Fibroblast of pulmonary artery (primary cell): ENCODE data around the gene RBFOX2.
"Not testable (repeated sequence)": the region's sequence is repeated elsewhere in the genome, so short reads cannot be mapped to it uniquely, and the experiment has no call there.

Experiments
- DNase-seq: peaks from one replicate; pipeline ENCODE4 v3.0.0-alpha.2; 2010; ENCODE audit warnings: low read depth
- H3K4me3 ChIP-seq: replicated peaks from 2 replicates; pipeline ENCODE4 v1.5.1; 2011; ENCODE audit warnings: low read depth, mild to moderate bottlenecking, control low read depth, low read length, moderate library complexity
- CTCF ChIP-seq: IDR thresholded peaks from 2 replicates; pipeline ENCODE4 v1.5.1; 2011; ENCODE audit warnings: mild to moderate bottlenecking, control low read depth, low read length, inconsistent platforms; ENCODE audit errors: missing control alignments

Gene RBFOX2

GRCh38 chr22:36027935-36028645, 534 bp downstream of the RBFOX2 start:
- peak overlapping the region; percentile 93 for H3K4me3 ChIP-seq
- no peak for DNase-seq
- TF ChIP-seq CTCF = no peak

GRCh38 chr22:36027579-36027934, 1.1 kb downstream of the RBFOX2 start:
- no peak for TF ChIP-seq CTCF
- no peak for DNase-seq
- H3K4me3 ChIP-seq = peak overlapping the region; percentile 93

- TF ChIP-seq CTCF = no peak
These were observed 1.9 kb downstream of the RBFOX2 start for GRCh38 chr22:36026741-36027140.

GRCh38 chr22:36022697-36023096, 5.9 kb downstream of the RBFOX2 start:
- DNase-seq = no peak
- no peak overlapping the region for H3K4me3 ChIP-seq
- no peak for TF ChIP-seq CTCF

More at GRCh38 chr22:36026741-36027140, 1.9 kb downstream of the RBFOX2 start:
- DNase-seq = peak; percentile 57
- H3K4me3 ChIP-seq = peak overlapping the region; percentile 93

GRCh38 chr22:36022162-36022561, 6.5 kb downstream of the RBFOX2 start:
- no peak for TF ChIP-seq CTCF
- peak; percentile 41 for DNase-seq
- H3K4me3 ChIP-seq = no peak overlapping the region

GRCh38 chr22:36021606-36022153, 6.9 kb downstream of the RBFOX2 start:
- DNase-seq = no peak
- no peak overlapping the region for H3K4me3 ChIP-seq
- no peak for TF ChIP-seq CTCF

- H3K4me3 ChIP-seq, DNase-seq: not testable (repeated sequence)
These were observed 7.8 kb downstream of the RBFOX2 start for GRCh38 chr22:36020865-36021264.
